HTR-8/SVneo (cell line): ENCODE measurements around the gene ATOH1.

Experiments used
- DNase-seq: peaks from one replicate; pipeline ENCODE4 v3.0.0; 2011; ENCODE audit warnings: low spot score, mixed read lengths; ENCODE audit not compliant: insufficient read length
- FAIRE-seq: peaks from 2 replicates; lab custom pipeline; 2011; peaks lifted over from hg19 to GRCh38; lab: Jason Lieb, UNC

ATOH1 gene

GRCh38 chr4:93828332-93828994 is at the start of gene ATOH1:
Gene ATOH1, plus strand, starts transcription at chr4:93828753. Its CDS starts 174 bp downstream, at chr4:93828927.
- no peak for FAIRE-seq

GRCh38 chr4:93779228-93779627 is 49.3 kb upstream of the ATOH1 start:
- no peak for DNase-seq
- FAIRE-seq = no peak

More at GRCh38 chr4:93828332-93828994, at the start of gene ATOH1:
- DNase-seq = no peak

GRCh38 chr4:93780080-93780479 is 48.5 kb upstream of the ATOH1 start:
- no peak for FAIRE-seq
- no peak for DNase-seq

GRCh38 chr4:93781198-93781597 is 47.4 kb upstream of the ATOH1 start:
- DNase-seq (no peak), FAIRE-seq (no peak)

- FAIRE-seq = no peak
These were observed 42.4 kb upstream of the ATOH1 start for GRCh38 chr4:93786149-93786548.

GRCh38 chr4:93788712-93789111 is 39.8 kb upstream of the ATOH1 start:
- FAIRE-seq (no peak), DNase-seq (peak; percentile 13)

More at GRCh38 chr4:93786149-93786548, 42.4 kb upstream of the ATOH1 start:
- DNase-seq = no peak

GRCh38 chr4:93791570-93792195 is 36.9 kb upstream of the ATOH1 start:
- FAIRE-seq = no peak

GRCh38 chr4:93802045-93802444 is 26.5 kb upstream of the ATOH1 start:
- no peak for FAIRE-seq
- no peak for DNase-seq

More at GRCh38 chr4:93791570-93792195, 36.9 kb upstream of the ATOH1 start:
- peak; percentile 24 for DNase-seq

GRCh38 chr4:93809773-93810172 is 18.8 kb upstream of the ATOH1 start:
- DNase-seq = no peak
- no peak for FAIRE-seq

GRCh38 chr4:93810340-93810992 is 18.1 kb upstream of the ATOH1 start:
- no peak for FAIRE-seq
- no peak for DNase-seq

- DNase-seq (no peak), FAIRE-seq (no peak)
These were observed 15.5 kb upstream of the ATOH1 start for GRCh38 chr4:93813092-93813491.

GRCh38 chr4:93814141-93814540 is 14.4 kb upstream of the ATOH1 start:
- DNase-seq (no peak), FAIRE-seq (no peak)

- no peak for DNase-seq
- no peak for FAIRE-seq
These were observed 13.8 kb upstream of the ATOH1 start for GRCh38 chr4:93814722-93815121.

- DNase-seq (no peak), FAIRE-seq (no peak)
These were observed 2.9 kb upstream of the ATOH1 start for GRCh38 chr4:93825551-93826216.

- FAIRE-seq (no peak), DNase-seq (no peak)
These were observed 1.1 kb upstream of the ATOH1 start for GRCh38 chr4:93827272-93827947.

GRCh38 chr4:93828995-93829819 is 654 bp downstream of the ATOH1 start:
- DNase-seq = no peak
- FAIRE-seq = no peak

- DNase-seq (no peak), FAIRE-seq (no peak)
These were observed 1.5 kb downstream of the ATOH1 start for GRCh38 chr4:93829820-93830687.

GRCh38 chr4:93831716-93832496 is 3.4 kb downstream of the ATOH1 start:
- DNase-seq (no peak), FAIRE-seq (no peak)
